CD14-positive monocyte (primary cell): ENCODE measurements around the gene TMEM192. TPM values are rescaled to one million over a fixed set of nuclear protein-coding genes. Genes with fewer than 3 reads are reported as not detected.

Experiments
- DNase-seq, 3 donors: peaks; one replicate each; pipeline ENCODE4 v3.0.0-alpha.2; 2011 to 2022
- H2AFZ ChIP-seq: 2 replicates; pipeline ENCODE4 v1.6.0; 2012; ENCODE audit warnings: mild to moderate bottlenecking, low read depth, low read length, inconsistent platforms; ENCODE audit not compliant: insufficient read depth, poor library complexity, severe bottlenecking
- H3K27ac ChIP-seq, 2 donors: 1 replicate in 1 of 2; 2 replicates in 1 of 2; pipeline ENCODE4 v1.5.1; 2012 to 2013; ENCODE audit warnings: low read length in 2 of 2, control low read depth in 1 of 2, inconsistent platforms in 1 of 2, low read depth in 1 of 2, mild to moderate bottlenecking in 1 of 2
- H3K27me3 ChIP-seq, 2 donors: one replicate each; pipeline versions ENCODE4 v1.6.0 to v1.6.1; 2011 to 2013; ENCODE audit warnings: low read length in 2 of 2; ENCODE audit not compliant: control insufficient read depth in 2 of 2, insufficient read depth in 2 of 2
- H3K36me3 ChIP-seq, 2 donors: replicated peaks in 1 of 2; 1 replicate in 1 of 2; 2 replicates in 1 of 2; pipeline versions ENCODE4 v1.5.1 to v1.6.1; 2012 to 2013; ENCODE audit warnings: low read length in 2 of 2, control low read depth in 1 of 2, inconsistent platforms in 1 of 2, mild to moderate bottlenecking in 1 of 2; ENCODE audit not compliant: insufficient read depth in 2 of 2, control insufficient read depth in 1 of 2
- H3K4me1 ChIP-seq, 2 donors: 1 replicate in 1 of 2; 2 replicates in 1 of 2; pipeline versions ENCODE4 v1.5.1 to v1.6.1; 2012 to 2013; ENCODE audit warnings: low read length in 2 of 2, control low read depth in 1 of 2, inconsistent platforms in 1 of 2, mild to moderate bottlenecking in 1 of 2, moderate library complexity in 1 of 2; ENCODE audit not compliant: insufficient read depth in 2 of 2, control insufficient read depth in 1 of 2
- H3K4me2 ChIP-seq: replicated peaks from 2 replicates; pipeline ENCODE3; 2012; ENCODE audit warnings: low read length, moderate library complexity, mild to moderate bottlenecking; ENCODE audit not compliant: poor library complexity, severe bottlenecking; ENCODE audit errors: extremely low read depth
- H3K4me3 ChIP-seq, 3 experiments: fragments of 200-600 bp in 1 of 3; sonication (generic) in 1 of 3; replicated peaks in 1 of 3; 1 replicate in 2 of 3; 2 replicates in 1 of 3; pipeline ENCODE4 v1.5.1; 2011 to 2013; ENCODE audit warnings: low read length in 3 of 3, mild to moderate bottlenecking in 3 of 3, control low read depth in 2 of 3, low read depth in 2 of 3, inconsistent platforms in 1 of 3, moderate library complexity in 1 of 3
- H3K79me2 ChIP-seq: 2 replicates; pipeline ENCODE4 v1.6.0; 2012; ENCODE audit warnings: mild to moderate bottlenecking, control low read depth, inconsistent platforms, low read length, moderate library complexity; ENCODE audit not compliant: insufficient read depth
- H3K9ac ChIP-seq: 2 replicates; pipeline ENCODE4 v1.6.0; 2017; ENCODE audit warnings: low read length, mild to moderate bottlenecking; ENCODE audit not compliant: insufficient read depth, poor library complexity, severe bottlenecking
- H3K9me3 ChIP-seq, 2 donors: replicated peaks in 1 of 2; 1 replicate in 1 of 2; 2 replicates in 1 of 2; pipeline versions ENCODE4 v1.5.1 to v1.6.1; 2012 to 2013; ENCODE audit warnings: low read length in 2 of 2, control low read depth in 1 of 2; ENCODE audit not compliant: control insufficient read depth in 1 of 2, insufficient read depth in 1 of 2
- H4K20me1 ChIP-seq: 2 replicates; pipeline ENCODE4 v1.6.0; 2012; ENCODE audit warnings: mild to moderate bottlenecking, low read length, control low read depth, moderate library complexity; ENCODE audit not compliant: insufficient read depth
- H3K27ac Mint-ChIP-seq, 7 donors: one replicate each; pipeline ENCODE4 v1.8.0; 2020; ENCODE audit warnings: mild to moderate bottlenecking in 7 of 7, mixed read lengths in 7 of 7, moderate library complexity in 6 of 7, inconsistent platforms in 2 of 7
- H3K27me3 Mint-ChIP-seq, 3 donors: one replicate each; pipeline ENCODE4 v1.8.0; 2021 to 2022; ENCODE audit warnings: low read depth in 3 of 3, mild to moderate bottlenecking in 3 of 3, mixed read lengths in 3 of 3, moderate library complexity in 3 of 3, inconsistent platforms in 1 of 3
- H3K36me3 Mint-ChIP-seq, 2 donors: one replicate each; pipeline ENCODE4 v1.8.0; 2020; ENCODE audit warnings: mixed read lengths in 2 of 2, inconsistent platforms in 1 of 2, mild to moderate bottlenecking in 1 of 2
- H3K4me1 Mint-ChIP-seq: one replicate; pipeline ENCODE4 v1.8.0; 2020; ENCODE audit warnings: mild to moderate bottlenecking, mixed read lengths
- H3K4me3 Mint-ChIP-seq, 2 donors: one replicate each; pipeline ENCODE4 v1.8.0; 2020; ENCODE audit warnings: mild to moderate bottlenecking in 2 of 2, mixed read lengths in 2 of 2, moderate library complexity in 1 of 2
- H3K9me3 Mint-ChIP-seq, 7 donors: one replicate each; pipeline ENCODE4 v1.8.0; 2020 to 2022; ENCODE audit warnings: mixed read lengths in 7 of 7, mild to moderate bottlenecking in 6 of 7, moderate library complexity in 6 of 7, inconsistent platforms in 2 of 7
- WGBS: methylation state at CpG from one replicate; pipeline ENCODE4 v1.1.5; 2013; ENCODE audit warnings: missing lambda C conversion rate; ENCODE audit not compliant: insufficient coverage; 5-methylcytosine and 5-hydroxymethylcytosine counted together
- intact Hi-C, 2 donors: fragments of 100-400 bp; cut with micrococcal nuclease; formaldehyde crosslinking; loops; one replicate each; pipeline versions ENCODE4 v1.15.0 to v1.15.1; 2023
- polyA plus RNA-seq, 3 donors: library from polyadenylated mRNA; depleted of rRNA in 1 of 3; unstranded in 2 of 3; stranded (reverse) in 1 of 3; fragments of 300-500 nt in 2 of 3; fragments of >200 nt in 1 of 3; fragmentation: Illumina TruSeq in 2 of 3; gene quantifications; 1 replicate in 2 of 3; 2 replicates in 1 of 3; pipeline ENCODE4 v1.2.3, GENCODE V29; 2012 to 2021
- TF ChIP-seq, protein P1 (sequence below): fragments of 200-600 bp; IDR thresholded peaks from one replicate; pipeline ENCODE4 v1.8.0; 2022; ENCODE audit warnings: antibody characterized with exemption, mild to moderate bottlenecking

The TMEM192 gene
- polyA plus RNA-seq, 3 donors, result 7.3 to 22.4 (median 15.5) TPM

DNA sequence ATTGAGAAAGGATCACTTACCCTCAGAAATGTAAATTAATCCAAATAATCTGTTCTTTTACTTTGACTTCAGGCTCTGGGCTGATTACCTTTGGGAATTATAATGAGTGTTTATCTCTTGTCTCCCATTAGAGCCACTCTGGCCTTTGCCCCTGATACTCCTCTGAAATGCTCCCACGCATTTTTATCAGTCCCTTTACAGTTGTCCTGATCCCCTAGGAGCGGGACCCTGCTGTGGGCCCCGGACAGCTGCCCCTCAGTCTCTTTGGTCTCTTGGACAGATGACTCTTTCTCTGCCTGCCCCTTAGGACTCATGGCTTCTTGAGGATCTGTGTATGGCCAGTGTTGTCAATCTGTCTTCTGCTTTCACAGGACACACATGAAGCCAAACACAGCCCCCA is 60.0 kb downstream of the TMEM192 start:
- intact Hi-C loops, result no loop called here
- Histone ChIP-seq H3K27me3 (no peaks in the 10 kb centered on the region), H3K27ac (no peak overlapping the region), H3K4me1 (no peaks in the 10 kb centered on the region), H3K9ac (no peak overlapping the region), H2AFZ (no peak overlapping the region), H3K79me2 (no peaks in the 10 kb centered on the region), H3K4me2 (no peak overlapping the region), H3K9me3 (no peaks in the 10 kb centered on the region), H4K20me1 (no peaks in the 10 kb centered on the region), H3K4me3 (no peak overlapping the region), H3K36me3 (no peaks in the 10 kb centered on the region)
- no peaks in the 10 kb centered on the region for H3K9me3 Mint-ChIP-seq
- TF ChIP-seq, protein P1, sequence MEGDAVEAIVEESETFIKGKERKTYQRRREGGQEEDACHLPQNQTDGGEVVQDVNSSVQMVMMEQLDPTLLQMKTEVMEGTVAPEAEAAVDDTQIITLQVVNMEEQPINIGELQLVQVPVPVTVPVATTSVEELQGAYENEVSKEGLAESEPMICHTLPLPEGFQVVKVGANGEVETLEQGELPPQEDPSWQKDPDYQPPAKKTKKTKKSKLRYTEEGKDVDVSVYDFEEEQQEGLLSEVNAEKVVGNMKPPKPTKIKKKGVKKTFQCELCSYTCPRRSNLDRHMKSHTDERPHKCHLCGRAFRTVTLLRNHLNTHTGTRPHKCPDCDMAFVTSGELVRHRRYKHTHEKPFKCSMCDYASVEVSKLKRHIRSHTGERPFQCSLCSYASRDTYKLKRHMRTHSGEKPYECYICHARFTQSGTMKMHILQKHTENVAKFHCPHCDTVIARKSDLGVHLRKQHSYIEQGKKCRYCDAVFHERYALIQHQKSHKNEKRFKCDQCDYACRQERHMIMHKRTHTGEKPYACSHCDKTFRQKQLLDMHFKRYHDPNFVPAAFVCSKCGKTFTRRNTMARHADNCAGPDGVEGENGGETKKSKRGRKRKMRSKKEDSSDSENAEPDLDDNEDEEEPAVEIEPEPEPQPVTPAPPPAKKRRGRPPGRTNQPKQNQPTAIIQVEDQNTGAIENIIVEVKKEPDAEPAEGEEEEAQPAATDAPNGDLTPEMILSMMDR, result no peak
- no peak overlapping the region for H3K4me3 Mint-ChIP-seq
- H3K27ac Mint-ChIP-seq, result peak overlapping the region in 1 of 7 donors; percentile 64
- H3K4me1 Mint-ChIP-seq, result no peaks in the 10 kb centered on the region
- H3K36me3 Mint-ChIP-seq, result no peaks in the 10 kb centered on the region
- 100% methylated on average over 2 of the region's 3 CpGs for WGBS
- peaks cover 2 to 9% (median 8%) of the 10 kb centered on the region in 3 donors for H3K27me3 Mint-ChIP-seq
- DNase-seq, result no peak

- Histone ChIP-seq H3K9ac (no peak overlapping the region), H2AFZ (no peak overlapping the region), H3K9me3 (no peaks in the 10 kb centered on the region), H3K4me2 (no peak overlapping the region), H3K79me2 (no peaks in the 10 kb centered on the region), H3K27me3 (no peaks in the 10 kb centered on the region), H3K36me3 (no peaks in the 10 kb centered on the region), H3K4me3 (no peak overlapping the region), H3K27ac (no peak overlapping the region), H4K20me1 (no peaks in the 10 kb centered on the region), H3K4me1 (no peaks in the 10 kb centered on the region)
- Mint-ChIP-seq H3K36me3 (no peaks in the 10 kb centered on the region), H3K27me3 (peaks cover 6 to 12% (median 9%) of the 10 kb centered on the region in 3 donors), H3K4me3 (no peak overlapping the region), H3K27ac (no peak overlapping the region), H3K4me1 (no peaks in the 10 kb centered on the region), H3K9me3 (peaks cover 0 to 3% (median 0%) of the 10 kb centered on the region in 7 donors)
- 92% methylated on average over 2 of the region's 5 CpGs for WGBS
- TF ChIP-seq, protein P1, result no peak
- intact Hi-C loops, result no loop called here
- DNase-seq, result no peak
These were observed 64.5 kb downstream of the TMEM192 start for GRCh38 chr4:165048170-165048569.
